AG08395 (cell line): ENCODE data around the gene MAGI1.

ENCODE experiments used
- DNase-seq: peaks from one replicate; pipeline ENCODE4 v3.0.0; 2012; ENCODE audit warnings: mixed read lengths, low spot score

MAGI1 gene

DNA sequence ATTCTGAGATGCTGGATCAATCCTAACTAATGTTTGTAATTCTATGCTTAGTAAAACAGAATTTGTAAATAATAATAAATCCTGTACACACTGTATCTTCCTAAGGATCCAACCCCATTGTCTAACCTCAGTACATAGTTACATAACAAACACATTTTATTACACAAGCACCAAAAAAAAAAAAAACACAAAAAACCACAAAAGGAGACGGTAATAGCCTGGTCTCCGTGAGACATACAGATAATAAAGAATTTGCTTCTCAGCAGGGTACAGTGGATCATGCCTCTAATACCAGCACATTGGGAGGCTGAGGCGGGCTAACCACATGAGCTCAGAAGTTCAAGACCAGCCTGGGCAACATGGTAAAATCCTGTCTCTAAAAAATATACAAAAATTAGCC, 558.7 kb downstream of the MAGI1 start:
- peak; percentile 24 for DNase-seq

DNA sequence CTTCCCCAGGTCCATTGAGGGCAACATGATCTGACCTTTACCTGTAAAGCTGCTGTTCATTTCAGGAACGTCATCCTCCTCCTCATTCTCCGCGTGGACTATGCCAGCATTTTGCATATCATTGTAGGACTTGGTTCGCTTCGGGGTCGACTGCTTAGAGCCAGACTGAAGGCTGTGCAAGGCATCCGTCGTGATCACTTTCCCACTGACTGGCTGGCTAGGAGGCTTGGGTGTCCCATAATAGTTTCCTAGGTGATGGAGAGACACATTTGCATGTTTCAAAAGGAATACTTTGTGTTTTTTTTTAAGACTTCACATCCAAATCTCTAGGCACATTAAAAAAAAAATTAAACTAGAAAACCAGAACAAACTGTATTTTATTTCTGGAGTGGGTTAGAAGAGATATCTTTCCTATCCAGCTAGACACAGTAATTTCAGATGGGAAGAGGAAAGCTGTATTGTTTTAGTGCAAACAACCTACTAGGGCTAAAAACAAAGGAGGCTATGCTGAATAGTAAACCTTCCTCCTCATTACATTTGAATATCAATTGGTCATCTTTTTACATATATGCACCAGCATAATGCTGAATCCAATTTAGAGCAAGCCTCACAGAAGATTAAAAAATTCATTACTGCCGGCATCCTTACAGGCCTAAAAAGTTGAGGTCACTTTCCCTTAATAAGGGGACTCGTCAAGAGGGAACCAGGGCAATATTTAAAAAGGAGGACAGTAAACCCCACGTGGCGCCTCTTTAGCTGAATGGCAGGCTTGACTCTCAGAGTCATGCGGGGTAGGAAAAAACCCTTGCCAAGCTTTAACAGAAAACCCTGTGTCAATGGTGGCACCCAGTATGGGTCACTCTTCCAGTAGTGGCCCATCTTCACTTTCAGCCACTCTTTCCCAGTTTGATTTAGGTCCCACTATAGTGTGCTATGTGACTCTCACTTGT, 559.9 kb downstream of the MAGI1 start:
- no peak for DNase-seq

DNA sequence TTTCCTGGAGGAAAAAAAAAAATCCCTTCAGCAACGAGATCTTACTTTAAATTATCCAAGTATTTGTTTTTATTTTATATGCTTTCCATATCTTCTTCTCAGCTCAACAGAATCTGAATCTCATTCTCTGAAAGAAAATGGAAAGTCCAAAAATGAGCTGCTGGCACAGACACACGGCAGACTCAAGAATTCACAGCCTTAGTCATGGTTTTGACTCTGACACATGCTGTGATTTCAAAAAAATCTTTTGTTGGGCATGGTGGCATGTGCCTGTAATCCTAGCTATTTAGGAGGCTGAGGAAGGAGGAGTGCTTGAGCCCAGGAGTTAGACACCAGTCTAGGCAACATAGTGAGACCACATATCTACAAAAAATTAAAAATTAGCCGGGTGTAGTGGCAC, 565.0 kb downstream of the MAGI1 start:
- peak; percentile 54 for DNase-seq

DNA sequence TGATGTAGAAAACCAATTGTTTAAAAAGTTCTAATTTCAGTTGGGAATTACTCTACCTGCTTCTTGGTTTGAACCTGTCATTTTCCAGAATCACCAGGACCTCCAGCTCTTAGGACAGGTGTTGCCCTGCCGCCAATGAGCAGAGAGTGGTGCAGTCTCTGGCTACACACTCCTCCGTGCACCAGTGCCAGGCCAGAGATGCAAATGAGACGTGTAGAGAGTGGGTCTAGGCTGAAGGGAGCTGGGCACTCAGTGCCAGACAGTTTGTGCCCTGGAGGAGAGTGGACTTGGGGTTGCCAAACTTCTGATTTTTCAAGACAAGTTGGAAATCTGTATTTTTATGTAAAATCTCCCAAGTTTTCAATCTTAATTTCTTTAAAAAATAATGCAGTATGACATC, 566.2 kb downstream of the MAGI1 start:
- no peak for DNase-seq

DNA sequence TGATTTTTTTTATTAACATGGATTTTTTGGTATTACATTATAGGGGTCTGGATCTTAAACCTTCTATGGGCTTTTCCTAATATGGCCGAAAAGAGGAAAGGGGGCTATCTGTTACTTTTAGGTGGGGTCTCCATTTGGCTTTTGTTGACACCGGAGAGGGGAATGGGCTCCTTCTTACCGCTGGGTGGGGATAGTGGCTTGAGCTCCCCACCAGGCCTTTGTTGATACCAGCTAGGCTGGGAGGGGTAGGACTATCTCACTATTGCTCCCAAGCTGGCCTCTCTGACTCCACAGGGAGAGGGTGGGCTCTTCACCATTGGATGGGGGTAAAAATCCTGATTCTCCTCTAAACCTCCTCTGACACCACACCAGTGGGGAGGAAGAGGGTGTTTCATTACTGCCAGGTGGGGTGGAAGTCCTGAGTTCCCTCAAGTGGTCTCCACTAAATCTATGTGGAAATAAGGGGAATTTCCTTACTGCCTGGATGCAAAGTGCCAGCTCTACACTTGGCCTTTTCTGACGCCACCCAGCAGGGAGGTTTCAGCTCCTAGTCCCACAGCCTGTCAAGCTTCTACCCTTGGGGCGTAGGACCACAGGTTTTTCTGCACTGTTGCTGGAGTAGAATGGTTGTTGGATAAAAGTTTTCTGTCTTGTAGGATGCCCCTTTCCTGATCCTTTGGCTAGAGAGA, 572.3 kb downstream of the MAGI1 start:
- DNase-seq: no peak

DNA sequence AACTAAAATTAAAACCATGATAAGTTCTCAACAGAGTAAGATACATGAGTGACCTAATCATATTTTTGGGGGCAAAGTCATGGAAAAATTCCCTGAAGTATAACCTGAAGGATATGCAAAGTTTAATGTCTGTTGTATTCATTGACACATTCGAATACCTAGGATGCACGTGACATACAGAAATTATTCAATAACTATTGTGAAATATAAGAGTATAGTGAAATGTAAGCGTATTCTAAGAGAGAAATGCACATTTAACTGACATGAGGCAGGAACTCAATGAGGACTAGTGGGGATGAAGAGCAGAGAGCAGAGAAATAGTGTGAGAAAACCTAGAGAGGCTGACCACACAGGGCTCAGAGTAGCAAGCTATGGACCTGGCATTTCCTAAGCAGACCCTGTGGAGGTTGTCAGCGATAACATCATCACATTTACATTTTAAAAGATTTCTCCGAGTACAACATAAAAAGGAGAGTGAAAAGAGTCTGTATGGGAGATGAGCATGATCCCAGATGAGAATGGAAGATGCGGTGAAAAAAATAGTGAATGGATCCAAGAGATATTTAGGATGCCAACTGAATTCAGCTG, 588.8 kb downstream of the MAGI1 start:
- no peak for DNase-seq

DNA sequence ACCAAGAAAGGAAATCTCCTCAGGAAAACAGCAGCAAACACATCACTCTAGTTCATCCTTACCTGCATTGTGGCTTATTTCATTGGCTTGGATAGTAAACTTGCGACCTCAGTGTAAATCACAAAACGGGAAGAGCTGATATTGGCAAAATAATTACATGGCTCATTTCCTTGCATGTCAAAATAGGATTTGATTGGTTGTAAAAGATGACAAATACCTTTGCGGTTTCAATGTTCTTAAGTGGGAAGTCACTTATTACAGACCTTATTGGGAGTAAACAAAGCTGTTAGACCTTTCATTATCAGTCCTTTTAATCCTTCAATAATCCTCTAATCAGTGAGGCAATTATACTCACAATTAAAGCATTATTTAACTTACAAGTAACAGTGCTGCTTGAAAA, 590.6 kb downstream of the MAGI1 start:
- no peak for DNase-seq

DNA sequence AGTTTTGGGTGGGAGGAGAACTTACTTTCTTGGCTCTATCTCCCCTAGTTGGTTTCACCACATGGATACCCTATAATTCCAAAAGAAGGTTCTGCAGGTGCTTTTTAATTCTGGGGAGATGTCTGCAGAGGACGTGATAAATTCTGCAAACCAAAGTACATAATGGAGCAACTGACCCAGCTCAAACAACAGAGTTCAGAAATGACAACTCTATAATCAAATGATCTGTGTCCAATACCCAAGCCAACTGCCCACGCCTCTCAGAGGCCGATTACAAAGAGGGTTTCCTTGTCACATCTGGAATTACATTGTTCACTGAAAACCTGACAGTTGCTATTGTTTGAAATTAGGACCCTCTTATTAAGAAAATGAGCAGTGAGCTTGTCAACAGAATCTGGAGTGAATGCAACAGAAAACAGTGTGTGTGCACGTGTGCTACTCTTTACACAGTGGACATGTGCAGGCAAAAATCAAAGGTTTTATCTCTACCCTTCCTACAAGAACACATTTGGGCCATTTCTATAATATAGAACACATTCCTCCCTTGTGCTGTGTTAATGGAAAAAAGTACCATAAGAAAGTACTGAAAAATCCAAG, 593.0 kb downstream of the MAGI1 start:
- no peak for DNase-seq

DNA sequence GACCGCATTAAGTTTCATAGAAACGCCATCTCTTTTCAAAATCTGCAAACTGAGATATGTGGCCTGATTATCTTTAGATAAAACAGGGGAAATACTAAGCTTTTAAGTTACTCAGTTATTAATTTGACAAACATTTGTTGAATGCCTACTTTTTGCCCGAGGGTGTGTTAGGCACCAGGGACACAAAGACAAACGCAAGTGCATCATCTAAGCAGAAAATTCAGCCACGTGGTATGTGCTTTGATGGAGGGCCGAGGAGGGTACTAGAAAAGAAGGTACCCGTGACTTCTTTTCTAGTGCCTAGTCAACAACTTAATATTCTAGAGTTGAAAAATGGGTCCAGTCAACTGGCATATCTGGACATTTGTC, 594.3 kb downstream of the MAGI1 start:
- DNase-seq: no peak

DNA sequence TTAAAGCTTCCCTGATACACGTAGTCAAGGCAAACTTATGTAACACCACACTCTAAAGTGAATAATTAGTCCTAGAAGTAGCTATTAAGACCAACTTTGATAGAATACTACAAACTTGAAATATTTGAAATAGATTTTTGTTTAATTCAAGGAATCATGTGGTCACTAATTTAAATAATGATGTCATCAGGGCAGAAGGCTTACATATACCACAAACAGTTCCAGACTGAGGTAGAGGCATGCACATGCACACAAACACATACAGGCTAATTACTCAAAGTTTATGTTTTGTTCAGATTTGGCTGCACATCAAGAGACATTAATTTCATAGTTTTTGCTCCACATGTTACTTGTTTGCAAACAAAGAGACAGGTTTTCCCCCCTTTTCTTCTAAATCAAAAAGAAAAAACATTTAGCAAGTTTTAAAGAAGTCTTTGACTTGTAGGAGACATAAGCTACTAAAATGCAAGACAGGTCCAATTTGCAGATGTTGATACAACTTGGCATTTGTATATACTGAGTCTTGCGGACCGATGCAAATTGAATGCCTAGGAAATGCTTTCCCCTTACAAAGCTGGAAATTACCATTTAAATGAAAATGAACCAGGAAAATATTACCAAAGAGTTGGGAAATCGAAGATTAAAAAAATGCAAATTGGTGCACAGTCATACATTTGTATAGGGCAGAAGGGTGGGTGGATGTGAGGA, 594.8 kb downstream of the MAGI1 start:
- DNase-seq: no peak

DNA sequence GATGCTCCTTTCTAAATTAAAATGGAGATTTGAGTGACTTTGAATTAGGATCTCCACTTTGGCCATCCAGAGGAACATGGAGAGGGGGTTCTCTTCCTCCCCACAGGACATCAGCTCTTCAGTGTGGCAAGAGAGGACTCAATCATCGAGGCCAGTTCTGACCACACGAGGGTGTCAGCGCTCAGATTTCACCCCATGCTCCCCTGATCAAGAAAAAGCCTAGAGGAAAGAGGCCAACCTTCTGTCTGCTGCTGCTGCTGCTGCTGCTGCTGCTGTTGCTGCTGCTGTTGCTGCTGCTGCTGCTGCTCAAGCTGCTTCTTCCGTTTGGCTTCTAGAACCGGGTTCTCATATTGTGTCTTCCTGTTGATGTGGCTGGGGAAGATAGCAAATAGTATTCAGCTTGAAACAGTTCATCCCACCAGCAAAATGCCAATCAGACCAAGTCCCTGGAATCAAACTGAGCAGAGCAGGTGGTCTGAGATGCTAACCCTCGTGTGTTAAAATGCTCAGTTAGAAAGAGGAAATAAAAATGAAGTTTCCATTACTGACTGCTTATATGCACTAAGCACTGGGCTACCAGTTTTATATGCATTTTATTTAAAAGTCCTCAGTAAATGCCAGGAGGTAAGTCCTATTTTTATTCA, 599.0 kb downstream of the MAGI1 start:
- peak; percentile 80 for DNase-seq

DNA sequence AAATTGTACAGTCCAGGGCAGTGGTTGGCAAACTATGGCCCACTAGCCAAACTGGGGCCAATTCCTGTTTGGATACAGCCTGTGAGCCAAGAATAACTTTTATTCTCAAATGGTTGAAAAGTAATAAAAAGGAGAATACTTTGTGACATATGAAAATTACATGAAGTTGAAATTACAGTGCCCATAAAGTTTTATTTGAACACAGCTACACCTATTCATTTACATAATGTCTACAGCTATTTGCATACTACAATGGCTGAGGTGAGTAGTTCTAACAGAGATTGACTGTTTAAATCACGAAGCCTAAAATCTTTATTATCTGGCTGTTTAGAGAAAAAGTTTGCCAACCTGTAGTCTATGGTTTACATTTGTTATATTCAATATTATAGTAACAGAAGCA, 600.1 kb downstream of the MAGI1 start:
- no peak for DNase-seq

DNA sequence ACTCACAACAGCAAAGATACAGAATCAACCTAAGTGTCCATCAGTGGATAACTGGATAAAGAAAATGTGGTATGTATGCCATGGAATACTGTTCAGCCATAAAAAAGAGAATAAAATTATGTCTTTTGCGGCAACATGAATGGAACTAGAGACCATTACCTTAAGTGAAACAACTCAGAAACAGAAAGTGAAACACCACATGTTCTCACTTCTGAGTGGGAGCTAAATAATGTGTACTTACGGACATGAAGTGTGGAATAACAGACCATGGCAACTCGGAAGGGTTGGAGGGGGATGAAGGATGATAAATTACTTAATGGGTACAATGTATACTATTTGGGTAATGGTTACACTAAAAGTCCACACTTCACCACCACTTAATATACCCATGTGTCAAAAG, 600.6 kb downstream of the MAGI1 start:
- DNase-seq: no peak

DNA sequence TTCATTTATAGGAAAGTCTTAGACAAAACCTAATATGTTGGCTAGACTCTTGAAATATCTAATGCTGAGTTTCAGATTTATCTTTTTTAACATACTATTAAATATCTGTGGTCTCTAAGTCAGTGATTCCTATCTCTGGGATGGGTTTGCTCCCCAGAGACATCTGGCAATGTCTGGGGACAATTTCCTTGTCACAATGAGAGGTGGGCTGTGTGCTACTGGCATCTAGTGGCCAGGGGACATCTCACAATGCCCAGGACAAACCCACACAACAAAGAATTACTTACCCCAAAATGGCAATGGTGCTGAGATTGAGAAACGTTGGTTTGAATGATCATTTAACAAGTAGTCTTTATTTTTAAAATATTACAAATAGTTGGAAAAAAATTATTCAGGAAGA, 602.1 kb downstream of the MAGI1 start:
- DNase-seq: no peak

DNA sequence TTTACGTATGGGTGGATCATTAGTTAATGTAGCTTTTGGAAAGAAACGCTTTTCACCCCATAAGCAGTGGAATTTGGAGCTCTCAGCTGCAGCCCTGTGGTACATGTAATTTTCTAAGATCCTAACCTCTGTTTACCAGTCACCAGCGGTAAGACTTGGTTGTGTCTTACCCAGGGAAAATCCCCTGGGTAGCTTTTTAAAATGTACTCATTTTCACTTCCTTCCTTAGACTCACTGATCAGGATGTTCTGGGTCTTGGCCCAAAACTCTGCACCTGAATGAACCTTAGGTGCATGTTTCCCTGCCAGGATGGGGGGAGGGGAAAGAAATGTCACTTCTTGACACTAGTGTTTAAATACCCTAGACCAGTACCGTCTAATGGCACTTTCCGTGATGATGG, 605.2 kb downstream of the MAGI1 start:
- DNase-seq: no peak

DNA sequence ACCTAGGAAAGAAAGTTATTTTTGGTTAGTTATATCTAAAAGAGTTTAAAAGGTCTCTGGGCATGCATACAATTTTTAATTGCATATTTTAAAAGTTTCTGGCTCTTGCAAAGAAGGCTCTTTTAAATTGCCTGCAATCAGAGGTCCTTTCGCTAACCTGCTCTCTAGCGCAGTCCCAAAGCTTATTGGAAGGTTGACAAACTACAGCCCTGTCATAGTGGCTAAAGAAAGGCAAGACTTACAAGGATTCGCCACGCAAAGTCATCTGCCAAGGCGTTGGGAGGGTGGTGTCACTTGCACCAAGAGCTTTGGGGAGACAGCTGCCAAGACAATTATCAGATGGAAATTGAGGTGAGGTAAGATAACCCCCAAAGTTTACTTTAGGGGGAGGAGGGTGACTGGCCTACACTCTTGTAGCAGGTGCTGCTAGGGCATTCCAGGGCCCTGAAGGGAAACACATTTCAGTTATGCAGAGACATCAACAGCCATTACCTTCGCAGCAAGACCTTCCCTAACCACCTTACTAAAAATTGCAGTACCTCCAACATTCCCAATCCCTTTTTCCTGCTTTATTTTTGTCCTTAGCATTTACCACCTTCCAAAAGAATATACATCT, 606.2 kb downstream of the MAGI1 start:
- DNase-seq: no peak

DNA sequence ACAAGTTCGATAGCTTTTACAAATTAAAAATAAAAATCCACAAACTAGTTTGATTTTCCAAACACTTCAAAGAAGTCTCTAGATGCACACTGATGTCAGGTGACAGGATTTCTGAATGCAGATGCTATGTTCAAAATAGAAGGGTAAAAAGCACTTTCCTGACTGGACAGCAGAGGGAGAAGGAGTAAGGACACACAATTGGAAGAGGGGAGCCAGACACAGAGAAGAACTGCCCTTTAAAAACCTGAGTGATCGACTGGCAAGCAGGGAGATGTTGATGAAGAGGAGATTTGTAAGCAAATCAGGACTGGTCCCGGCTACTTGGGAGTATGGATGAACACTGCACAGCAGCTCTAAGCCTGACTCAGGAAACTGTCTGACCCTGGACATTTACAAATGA, 612.8 kb downstream of the MAGI1 start:
- DNase-seq: peak; percentile 21

DNA sequence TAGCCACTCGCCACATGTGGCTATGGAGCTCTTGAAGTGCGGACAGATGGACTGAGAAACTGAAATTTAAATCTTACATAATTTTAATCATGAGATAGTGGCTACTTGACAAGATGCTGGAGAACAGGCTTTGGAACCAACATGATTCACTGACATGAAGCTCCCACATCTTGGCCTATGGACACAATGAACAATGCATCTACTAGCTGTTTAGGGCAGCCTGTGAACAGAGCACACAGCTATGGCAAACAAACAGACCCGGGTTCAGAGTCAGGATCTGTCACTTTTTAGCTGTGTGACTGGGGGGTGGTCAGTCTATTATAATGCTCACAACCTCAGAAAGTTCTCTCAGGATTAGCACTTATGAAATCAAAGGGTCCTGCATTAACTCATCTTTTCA, 616.6 kb downstream of the MAGI1 start:
- no peak for DNase-seq

DNA sequence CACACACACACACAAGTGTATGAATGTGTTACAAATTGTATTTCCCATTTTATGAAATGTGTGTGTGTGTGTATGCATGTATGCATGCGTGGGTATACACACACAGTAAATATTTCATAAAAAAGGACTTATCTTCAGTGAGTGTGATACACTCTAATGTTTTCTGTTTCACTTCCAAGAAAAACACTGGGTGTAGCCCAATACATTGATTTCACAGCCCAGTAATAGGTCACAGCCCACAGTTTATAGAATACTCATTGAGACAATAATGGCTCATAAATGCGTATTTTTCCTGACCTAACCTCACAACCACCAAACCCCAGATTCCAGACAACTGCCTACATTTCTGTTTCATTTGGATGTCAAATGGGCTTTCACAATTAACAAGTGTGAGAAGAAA, 619.5 kb downstream of the MAGI1 start:
- no peak for DNase-seq

DNA sequence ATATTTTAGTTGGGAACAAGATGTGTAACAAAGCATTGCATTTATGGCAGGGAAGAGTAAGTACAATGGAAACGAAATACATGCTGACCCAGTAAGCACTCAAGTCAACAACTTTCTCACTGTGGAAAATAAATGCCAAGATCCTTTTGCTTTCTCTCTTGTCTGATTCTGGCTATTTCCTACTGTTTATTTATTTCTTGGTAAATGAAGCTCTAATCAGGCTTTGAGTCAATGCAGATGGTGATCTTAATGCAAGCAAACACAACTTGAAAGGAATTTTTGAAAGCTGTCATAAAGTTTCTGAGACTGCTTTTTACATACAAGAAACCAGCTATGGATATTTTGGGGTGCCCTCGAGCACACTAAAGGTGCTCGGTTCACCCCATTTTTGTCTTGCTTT, 624.8 kb downstream of the MAGI1 start:
- DNase-seq: no peak

DNA sequence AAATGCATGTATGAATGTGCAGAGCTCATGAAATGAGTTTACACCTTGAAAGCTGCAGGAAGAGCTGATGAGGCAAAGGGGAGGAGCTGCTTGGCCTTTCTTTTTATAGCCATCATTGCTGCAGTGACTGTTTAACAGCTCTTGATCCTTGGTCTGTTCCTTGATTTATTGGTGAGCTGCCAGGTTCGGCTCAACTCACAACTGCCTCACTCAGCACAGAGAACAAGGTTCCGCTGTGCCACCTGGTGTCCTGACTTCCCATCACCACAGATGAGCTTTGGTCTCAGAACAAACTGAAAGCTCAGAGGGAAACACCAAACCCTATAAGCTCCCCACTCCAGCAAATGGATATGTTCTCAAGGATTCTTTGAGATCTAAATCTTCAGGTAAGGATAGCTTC, 626.1 kb downstream of the MAGI1 start:
- no peak for DNase-seq
